GM18499 (cell line): ENCODE results near the gene NEDD8.

Experiments
- ATAC-seq: cut with Tn5 transposase; IDR thresholded peaks from one replicate; pipeline ENCODE4 v1.9.1; 2021; ENCODE audit warnings: moderate number of reproducible peaks; ENCODE audit not compliant: insufficient read depth, unreplicated experiment

NEDD8 gene

DNA sequence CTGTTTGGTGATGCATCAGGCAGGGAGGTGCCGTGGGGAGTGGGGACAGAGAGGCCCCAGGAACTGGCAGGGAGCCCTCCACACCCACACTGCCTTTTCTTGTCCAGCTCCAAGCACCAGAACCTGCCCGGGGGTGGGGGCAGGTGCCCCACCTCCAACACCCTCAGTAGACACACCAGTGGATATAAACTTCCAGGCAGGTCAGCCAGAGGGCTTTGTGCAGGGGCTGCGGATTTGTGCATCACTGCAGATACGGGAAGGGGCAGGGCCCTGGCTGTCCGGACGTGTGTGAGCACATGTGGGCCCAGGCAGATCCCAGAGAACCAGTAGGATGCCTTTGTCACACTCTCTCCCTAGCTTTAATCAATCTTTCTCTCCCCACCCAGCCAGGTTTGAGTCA, 32.1 kb upstream of the NEDD8 start:
- ATAC-seq = no peak

GRCh38 chr14:24263848-24264247, 31.7 kb upstream of the NEDD8 start:
- no peak for ATAC-seq

DNA sequence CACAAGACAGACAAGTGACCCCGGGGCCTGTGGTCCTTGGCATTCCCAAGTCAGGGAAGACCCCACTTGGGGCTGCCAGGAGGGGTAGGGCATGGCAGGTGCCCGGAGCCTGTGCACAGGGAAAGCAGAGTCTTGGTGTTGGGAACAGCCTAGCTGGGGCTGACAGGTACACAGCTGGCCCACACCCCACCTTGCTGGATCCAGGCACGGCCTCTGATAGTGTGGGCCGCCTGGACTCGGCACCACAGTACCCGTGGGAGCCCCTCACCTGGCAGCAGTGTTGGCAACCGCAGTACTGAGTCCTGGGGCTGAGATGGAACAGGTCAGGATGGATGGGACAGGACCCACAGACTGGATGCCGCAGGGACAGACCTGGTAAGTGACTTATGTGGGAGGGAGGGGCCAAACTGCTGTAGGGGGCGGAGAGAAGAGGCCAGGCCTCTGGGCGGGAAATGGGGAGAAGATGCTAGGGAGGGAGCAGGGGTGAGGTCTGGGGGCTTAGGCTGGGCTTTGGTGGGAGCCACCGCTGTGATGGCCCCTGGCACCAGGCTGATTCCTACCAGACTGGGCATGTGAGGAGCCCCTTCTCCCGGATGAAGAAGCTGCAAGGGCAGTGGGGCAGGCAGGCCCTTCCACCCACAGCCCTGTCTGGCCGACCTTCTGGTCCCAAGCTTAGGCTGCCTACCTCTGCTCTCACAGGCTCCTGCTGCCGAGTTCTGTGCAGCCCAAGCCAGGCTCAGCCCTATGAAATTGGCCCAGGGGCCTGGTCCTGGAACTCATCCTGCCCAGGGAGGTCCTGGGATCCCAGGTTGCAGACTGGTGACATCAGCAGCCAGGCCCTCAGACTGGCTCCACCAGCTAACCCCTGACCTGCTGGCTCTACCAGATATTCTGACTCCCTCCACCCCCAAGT, 30.9 kb upstream of the NEDD8 start, which contains the start of gene TGM1:
TSS of gene TGM1 (minus strand) at position 357 of the 913 bp plus-strand sequence. CDS start 825 bp downstream, outside the sequence.
- no peak for ATAC-seq

- no peak for ATAC-seq
These were observed 29.8 kb upstream of the NEDD8 start for GRCh38 chr14:24261969-24262327.

- no peak for ATAC-seq
These were observed 29.2 kb upstream of the NEDD8 start for GRCh38 chr14:24261256-24261968.

DNA sequence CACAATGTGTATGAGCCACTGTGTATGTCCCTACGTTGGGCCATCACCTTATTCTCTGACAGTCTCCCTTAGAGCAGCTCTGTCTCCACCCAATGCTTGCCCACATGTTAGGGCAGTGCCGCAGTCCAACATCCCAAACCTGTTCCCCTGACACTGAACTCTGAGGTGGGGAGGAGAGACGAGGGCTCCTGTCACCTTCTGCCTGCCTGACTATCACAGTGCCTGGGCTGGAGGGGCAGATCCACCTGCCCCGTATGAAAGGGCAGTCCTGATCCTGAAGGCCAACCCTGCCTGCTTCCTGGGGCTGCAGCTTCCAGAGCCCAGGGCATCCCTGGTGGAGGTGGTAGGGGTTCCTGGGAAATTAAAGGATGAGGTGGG, 28.6 kb upstream of the NEDD8 start:
- ATAC-seq = no peak

DNA sequence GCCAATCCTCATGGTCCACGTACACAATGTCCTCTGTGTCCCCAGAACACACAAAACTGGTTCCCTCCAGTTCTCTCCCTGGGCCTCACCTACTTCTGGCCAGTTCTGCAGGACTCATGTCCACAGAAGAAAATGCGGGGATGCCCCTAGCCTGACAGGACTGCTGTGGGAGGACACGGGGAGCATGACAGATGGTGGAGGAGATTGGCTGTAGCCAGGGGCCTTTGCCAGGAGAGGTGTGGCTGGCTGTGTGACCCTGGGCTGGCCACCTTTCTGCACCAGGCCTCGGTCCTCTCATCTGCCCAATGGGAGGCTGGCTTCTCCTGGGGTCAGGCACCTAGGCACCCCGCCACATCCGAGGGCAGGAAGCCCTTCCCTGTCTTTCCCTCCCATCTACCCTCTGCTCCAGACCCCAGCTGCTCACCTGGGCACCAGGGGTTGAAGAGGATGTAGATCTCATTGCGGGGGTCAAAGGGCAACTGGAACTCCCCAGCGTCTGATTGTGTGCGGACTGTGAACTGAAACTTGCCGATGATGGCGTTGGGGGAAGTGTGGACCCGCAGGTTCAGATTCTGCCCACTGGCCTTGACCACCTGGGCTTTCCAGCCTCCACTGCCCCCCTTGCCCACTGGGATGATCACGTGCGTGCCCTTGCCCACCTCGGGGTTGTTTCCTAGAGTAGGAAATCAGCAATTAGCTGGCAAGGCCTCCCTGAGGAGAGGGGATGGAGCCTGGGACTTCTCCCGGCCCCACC, 28.0 kb upstream of the NEDD8 start:
- no peak for ATAC-seq

DNA sequence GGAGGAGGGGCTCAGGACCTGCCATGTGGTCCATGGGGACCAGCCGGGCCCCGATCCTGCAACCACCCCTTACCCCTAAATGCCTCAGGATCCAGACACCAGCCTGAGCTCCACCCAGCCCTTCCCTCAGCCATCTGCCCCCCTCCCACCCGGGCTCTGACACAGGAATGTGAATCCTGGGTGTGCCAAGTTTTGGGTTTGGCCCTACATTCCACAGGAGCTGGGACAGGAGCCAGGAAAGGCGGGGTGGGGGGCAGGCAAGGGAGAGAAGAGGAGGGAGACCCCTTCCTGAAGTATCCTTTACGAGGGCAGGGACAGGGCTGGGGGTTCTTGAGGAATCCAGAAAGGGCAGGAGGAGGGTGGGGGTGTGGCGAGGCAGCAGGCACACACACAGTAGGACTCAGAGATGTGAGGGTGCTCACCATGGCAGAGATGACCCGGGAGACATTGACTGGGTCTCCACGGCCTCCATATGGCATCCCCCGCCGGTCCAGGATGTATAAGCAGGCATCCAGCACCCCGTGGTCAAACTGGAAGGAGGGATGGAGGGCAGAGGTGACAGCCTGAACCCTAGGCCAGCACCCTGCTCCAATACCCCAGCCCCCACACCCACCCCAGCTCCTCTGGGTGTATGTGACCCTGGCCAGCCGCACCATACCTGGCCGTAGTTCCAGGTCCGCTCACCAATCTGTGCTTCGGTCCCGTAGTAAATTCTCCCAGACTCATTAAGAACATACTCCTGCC, 27.3 kb upstream of the NEDD8 start:
- ATAC-seq = no peak

DNA sequence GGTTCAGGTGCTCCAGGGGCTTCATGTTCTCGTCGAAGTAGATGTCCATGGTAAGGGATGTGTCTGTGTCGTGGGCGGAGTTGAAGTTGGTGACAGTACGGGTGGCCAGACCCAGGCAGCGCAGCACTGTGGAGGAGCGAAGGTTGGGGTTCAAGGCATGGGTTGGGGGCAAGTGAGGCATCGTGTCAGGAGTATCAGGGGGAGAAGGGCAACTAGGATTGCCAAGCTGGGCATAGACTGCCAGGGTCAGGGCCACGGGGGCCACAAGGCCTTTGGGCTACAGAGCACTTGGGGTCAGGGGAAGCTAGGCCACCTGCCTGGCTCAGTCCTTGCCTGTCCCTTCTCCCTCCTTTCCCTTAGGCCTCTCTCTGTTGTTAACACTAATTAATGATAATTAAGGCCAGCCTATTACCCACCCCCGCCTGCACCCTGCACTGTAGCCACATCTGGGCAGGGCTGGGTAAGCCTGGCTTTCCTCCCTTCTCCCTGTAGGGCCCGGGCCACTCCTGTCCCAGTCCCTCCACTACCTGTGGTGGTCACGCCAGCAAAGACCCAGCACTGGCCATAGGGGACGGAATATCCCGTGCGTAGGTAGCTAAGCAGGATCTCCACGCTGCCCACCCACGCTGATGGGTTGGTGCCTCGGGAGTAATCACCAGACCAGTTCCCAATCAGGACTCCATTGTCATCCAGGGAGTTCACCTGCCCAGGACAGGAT, 26.5 kb upstream of the NEDD8 start:
- ATAC-seq = no peak

DNA sequence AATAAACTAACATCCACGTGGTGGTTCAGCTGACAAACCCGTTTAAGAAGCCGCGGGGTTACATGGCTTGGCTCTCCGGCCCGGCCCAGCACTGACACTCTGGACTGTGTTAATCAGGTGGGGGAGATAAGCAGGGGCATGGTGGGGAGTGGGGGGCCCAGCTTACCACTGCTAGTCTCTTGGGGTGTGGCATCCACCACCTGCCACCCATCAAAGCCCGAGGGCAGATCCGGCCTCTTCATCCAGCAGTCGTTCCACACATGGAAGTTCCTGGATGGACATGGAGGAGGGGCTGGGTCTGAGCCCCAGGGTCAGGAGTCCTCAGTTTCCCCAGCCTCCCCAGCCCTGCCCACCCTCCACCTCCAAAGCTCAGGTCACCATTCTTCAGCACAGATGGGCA, 26.0 kb upstream of the NEDD8 start:
- ATAC-seq = no peak

GRCh38 chr14:24256960-24257359, 24.8 kb upstream of the NEDD8 start:
- ATAC-seq = no peak

DNA sequence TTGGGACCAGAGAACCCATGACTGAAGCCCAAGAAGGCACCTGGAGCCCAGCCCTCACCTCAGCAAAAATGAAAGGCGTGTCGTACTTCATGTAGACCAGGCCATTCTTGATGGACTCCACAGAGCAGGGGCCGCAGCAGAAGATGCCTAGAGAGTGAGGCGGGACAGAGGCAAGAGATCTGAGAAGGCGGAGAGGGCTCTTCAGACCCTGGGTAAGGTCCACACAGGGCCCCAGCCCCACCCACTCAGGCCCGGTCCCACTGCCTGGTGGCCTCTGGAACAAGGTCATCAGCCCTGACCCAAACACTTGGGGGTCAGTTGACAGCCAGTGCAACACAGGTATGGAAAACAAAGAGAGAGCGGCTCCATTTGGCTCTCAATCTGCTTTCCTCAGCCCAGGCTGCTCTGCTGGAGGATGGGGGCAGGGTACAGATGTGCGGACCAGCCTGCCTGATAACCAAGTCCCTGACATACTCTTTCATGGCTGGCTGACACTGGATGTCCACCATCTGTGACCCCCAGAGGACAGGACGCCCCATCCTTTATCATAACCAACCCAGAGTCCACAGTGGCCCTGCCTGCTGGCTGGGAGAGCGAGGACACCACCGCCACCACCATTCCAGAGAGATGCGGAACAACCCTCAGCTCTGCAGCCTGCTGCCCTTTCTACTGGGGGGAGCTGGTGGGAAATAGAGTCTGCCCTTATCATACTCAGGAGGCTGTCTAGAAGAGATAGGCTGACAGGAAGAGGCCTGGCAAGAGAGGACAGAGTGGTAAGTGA, 24.0 kb upstream of the NEDD8 start:
- no peak for ATAC-seq

DNA sequence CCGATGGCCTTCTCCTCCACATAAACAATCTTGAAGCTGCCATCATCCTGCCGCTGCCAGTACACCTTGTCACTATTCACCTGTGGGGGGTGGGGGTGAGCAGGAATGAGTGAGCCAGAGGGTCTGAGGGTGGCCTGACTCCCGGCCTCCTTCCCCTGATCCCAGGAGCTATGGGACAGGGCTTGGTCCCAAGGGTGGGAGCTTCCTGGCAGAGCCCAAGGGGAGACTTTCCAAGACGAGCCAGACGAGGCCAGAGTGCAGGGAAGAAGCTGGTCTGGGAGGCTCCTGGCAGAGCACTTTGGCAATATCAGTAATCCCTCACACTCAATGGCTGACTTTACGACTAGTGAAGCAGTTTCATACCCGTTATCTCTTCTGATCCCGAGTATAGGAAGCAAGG, 23.3 kb upstream of the NEDD8 start:
- no peak for ATAC-seq

DNA sequence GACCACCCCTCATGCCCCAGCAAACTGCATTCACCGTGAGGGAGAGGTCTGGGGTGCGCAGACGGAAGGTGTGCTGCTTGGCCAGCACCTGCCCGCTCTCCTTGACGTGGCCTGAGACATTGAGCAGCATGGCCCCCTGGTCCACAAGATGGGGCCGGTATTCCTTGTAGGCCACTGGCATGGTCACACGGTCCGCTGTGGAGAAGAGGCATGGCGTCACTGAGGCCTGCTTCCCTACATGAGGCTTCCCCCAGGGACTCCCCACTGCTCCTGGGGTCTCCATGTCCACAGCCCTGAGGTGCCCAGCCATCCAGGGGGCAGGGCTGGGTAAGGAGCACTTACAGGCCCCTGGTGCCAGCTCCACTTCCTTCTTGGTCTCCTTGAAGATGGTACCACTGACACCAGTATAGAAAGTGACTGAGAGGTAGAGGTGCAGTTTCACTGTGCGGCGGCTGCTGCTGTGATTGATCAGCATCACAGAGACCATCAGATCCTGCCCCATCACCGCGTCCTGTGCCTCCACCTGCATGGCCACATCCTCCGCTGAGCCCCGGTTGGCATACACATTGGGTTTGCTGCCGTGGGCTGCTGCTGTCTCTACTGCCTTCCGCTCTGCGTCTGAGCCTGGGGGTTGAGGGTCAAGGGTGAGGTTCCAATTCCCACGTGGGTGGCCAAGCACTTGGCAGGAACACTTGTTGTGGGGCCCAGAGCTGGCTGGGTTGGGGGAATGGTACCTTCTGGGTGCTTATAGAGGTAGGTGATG, 22.6 kb upstream of the NEDD8 start:
- ATAC-seq = no peak

DNA sequence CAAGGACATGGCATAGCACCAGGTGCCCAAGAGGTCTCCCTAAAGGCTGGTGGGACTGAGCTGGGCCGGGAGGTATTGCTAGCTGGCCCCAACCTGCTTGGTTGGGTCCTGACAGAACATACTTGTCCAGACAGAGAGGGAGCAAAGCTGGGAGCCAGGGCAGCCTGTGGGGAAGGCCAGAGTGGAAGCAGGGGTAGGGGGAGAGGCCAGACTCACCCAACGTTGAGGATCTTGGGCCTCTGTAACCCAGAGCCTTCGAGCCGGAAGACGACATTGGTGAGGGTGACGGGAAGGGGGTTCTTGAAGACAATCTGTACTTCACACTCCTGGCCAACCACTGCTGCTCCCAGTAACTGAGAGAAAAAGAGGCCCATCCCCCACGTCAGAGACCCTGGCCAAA, 21.8 kb upstream of the NEDD8 start:
- ATAC-seq = no peak

GRCh38 chr14:24252289-24253124, 20.3 kb upstream of the NEDD8 start:
- no peak for ATAC-seq

DNA sequence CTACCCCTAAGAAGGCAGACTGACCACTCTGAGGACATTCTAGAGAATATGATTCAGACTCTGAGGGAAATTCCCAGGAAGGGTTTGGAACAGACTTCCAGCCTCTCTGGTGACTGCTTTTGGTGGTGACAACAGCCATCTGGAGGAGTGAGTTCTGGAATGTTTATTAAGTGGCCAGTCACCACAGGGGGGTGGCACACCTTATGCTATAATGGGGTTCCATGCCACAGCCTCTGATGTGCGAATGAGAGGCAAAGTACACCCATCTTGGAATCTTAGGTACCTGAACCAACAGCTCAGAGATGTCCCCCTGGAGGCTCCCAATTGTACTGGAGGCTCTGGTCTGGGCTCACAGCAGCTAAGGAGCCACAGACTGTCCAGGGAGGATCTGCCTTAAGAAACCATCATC, 19.7 kb upstream of the NEDD8 start:
- no peak for ATAC-seq
